GM06990 (cell line): ENCODE results near the gene ABHD2.
"Not testable (repeated sequence)": the region's sequence is repeated elsewhere in the genome, so short reads cannot be mapped to it uniquely, and the experiment has no call there.

ENCODE experiments used
- DNase-seq: peaks from one replicate; pipeline ENCODE4 v3.0.0-alpha.2; 2011; ENCODE audit not compliant: insufficient read length; ENCODE audit errors: extremely low read depth
- H3K27me3 ChIP-seq: replicated peaks from 2 replicates; pipeline ENCODE4 v1.6.0; 2011; ENCODE audit warnings: low read length; ENCODE audit not compliant: control insufficient read depth, insufficient read depth
- H3K36me3 ChIP-seq: 2 replicates; pipeline ENCODE4 v1.5.1; 2011; ENCODE audit warnings: low read length; ENCODE audit not compliant: control insufficient read depth, insufficient read depth
- H3K4me3 ChIP-seq: replicated peaks from 2 replicates; pipeline ENCODE4 v1.5.1; 2011; ENCODE audit warnings: low read depth, mild to moderate bottlenecking, control low read depth, low read length
- CTCF ChIP-seq: IDR thresholded peaks from 2 replicates; pipeline ENCODE4 v1.5.1; 2011; ENCODE audit warnings: low read length, control low read depth, mild to moderate bottlenecking, inconsistent platforms; ENCODE audit not compliant: insufficient read depth, poor library complexity, severe bottlenecking

The ABHD2 gene

GRCh38 chr15:89087830-89088604 lies at the start of gene ABHD2:
Gene ABHD2, plus strand, starts transcription at chr15:89088456. Its CDS starts 27,872 bp downstream, at chr15:89116328.
- Histone ChIP-seq H3K27me3 (no peaks in the 10 kb centered on the region), H3K36me3 (no peaks in the 10 kb centered on the region), H3K4me3 (peak within 1 kb of the TSS; percentile 86)
- TF ChIP-seq CTCF: no peak
- peak; percentile 98 for DNase-seq

GRCh38 chr15:89039142-89039541 lies 49.1 kb upstream of the ABHD2 start:
- H3K4me3 ChIP-seq: no peak overlapping the region
- DNase-seq: no peak
- TF ChIP-seq CTCF: no peak

GRCh38 chr15:89041507-89041906 lies 46.7 kb upstream of the ABHD2 start:
- Histone ChIP-seq H3K4me3 (no peak overlapping the region), H3K27me3 (no peaks in the 10 kb centered on the region), H3K36me3 (no peaks in the 10 kb centered on the region)
- DNase-seq: no peak
- no peak for TF ChIP-seq CTCF

More at GRCh38 chr15:89039142-89039541, 49.1 kb upstream of the ABHD2 start:
- H3K36me3 ChIP-seq: no peaks in the 10 kb centered on the region
- no peaks in the 10 kb centered on the region for H3K27me3 ChIP-seq

GRCh38 chr15:89042387-89042786 lies 45.9 kb upstream of the ABHD2 start:
- no peaks in the 10 kb centered on the region for H3K27me3 ChIP-seq
- no peak overlapping the region for H3K4me3 ChIP-seq
- no peaks in the 10 kb centered on the region for H3K36me3 ChIP-seq
- no peak for TF ChIP-seq CTCF
- DNase-seq: no peak

- no peak for TF ChIP-seq CTCF
- no peak for DNase-seq
- no peaks in the 10 kb centered on the region for H3K36me3 ChIP-seq
- no peaks in the 10 kb centered on the region for H3K27me3 ChIP-seq
- H3K4me3 ChIP-seq: no peak overlapping the region
Measured at GRCh38 chr15:89043031-89044002, 44.9 kb upstream of the ABHD2 start.

- H3K27me3 ChIP-seq, H3K4me3 ChIP-seq, H3K36me3 ChIP-seq, DNase-seq: not testable (repeated sequence)
Measured at GRCh38 chr15:89049016-89049666, 39.1 kb upstream of the ABHD2 start.
